CD14-positive monocyte (primary cell): Measurements from ENCODE around the gene ITPKA. TPM values are rescaled to one million over a fixed set of nuclear protein-coding genes. Genes with fewer than 3 reads are reported as not detected.

Source experiments
- DNase-seq, 3 donors: peaks; one replicate each; pipeline ENCODE4 v3.0.0-alpha.2; 2011 to 2022
- H2AFZ ChIP-seq: 2 replicates; pipeline ENCODE4 v1.6.0; 2012; ENCODE audit warnings: mild to moderate bottlenecking, low read depth, low read length, inconsistent platforms; ENCODE audit not compliant: insufficient read depth, poor library complexity, severe bottlenecking
- H3K27ac ChIP-seq, 2 donors: 1 replicate in 1 of 2; 2 replicates in 1 of 2; pipeline ENCODE4 v1.5.1; 2012 to 2013; ENCODE audit warnings: low read length in 2 of 2, control low read depth in 1 of 2, inconsistent platforms in 1 of 2, low read depth in 1 of 2, mild to moderate bottlenecking in 1 of 2
- H3K27me3 ChIP-seq, 2 donors: one replicate each; pipeline versions ENCODE4 v1.6.0 to v1.6.1; 2011 to 2013; ENCODE audit warnings: low read length in 2 of 2; ENCODE audit not compliant: control insufficient read depth in 2 of 2, insufficient read depth in 2 of 2
- H3K36me3 ChIP-seq, 2 donors: replicated peaks in 1 of 2; 1 replicate in 1 of 2; 2 replicates in 1 of 2; pipeline versions ENCODE4 v1.5.1 to v1.6.1; 2012 to 2013; ENCODE audit warnings: low read length in 2 of 2, control low read depth in 1 of 2, inconsistent platforms in 1 of 2, mild to moderate bottlenecking in 1 of 2; ENCODE audit not compliant: insufficient read depth in 2 of 2, control insufficient read depth in 1 of 2
- H3K4me1 ChIP-seq, 2 donors: 1 replicate in 1 of 2; 2 replicates in 1 of 2; pipeline versions ENCODE4 v1.5.1 to v1.6.1; 2012 to 2013; ENCODE audit warnings: low read length in 2 of 2, control low read depth in 1 of 2, inconsistent platforms in 1 of 2, mild to moderate bottlenecking in 1 of 2, moderate library complexity in 1 of 2; ENCODE audit not compliant: insufficient read depth in 2 of 2, control insufficient read depth in 1 of 2
- H3K4me2 ChIP-seq: replicated peaks from 2 replicates; pipeline ENCODE3; 2012; ENCODE audit warnings: low read length, moderate library complexity, mild to moderate bottlenecking; ENCODE audit not compliant: poor library complexity, severe bottlenecking; ENCODE audit errors: extremely low read depth
- H3K4me3 ChIP-seq, 3 experiments: fragments of 200-600 bp in 1 of 3; sonication (generic) in 1 of 3; replicated peaks in 1 of 3; 1 replicate in 2 of 3; 2 replicates in 1 of 3; pipeline ENCODE4 v1.5.1; 2011 to 2013; ENCODE audit warnings: low read length in 3 of 3, mild to moderate bottlenecking in 3 of 3, control low read depth in 2 of 3, low read depth in 2 of 3, inconsistent platforms in 1 of 3, moderate library complexity in 1 of 3
- H3K79me2 ChIP-seq: 2 replicates; pipeline ENCODE4 v1.6.0; 2012; ENCODE audit warnings: mild to moderate bottlenecking, control low read depth, inconsistent platforms, low read length, moderate library complexity; ENCODE audit not compliant: insufficient read depth
- H3K9ac ChIP-seq: 2 replicates; pipeline ENCODE4 v1.6.0; 2017; ENCODE audit warnings: low read length, mild to moderate bottlenecking; ENCODE audit not compliant: insufficient read depth, poor library complexity, severe bottlenecking
- H3K9me3 ChIP-seq, 2 donors: replicated peaks in 1 of 2; 1 replicate in 1 of 2; 2 replicates in 1 of 2; pipeline versions ENCODE4 v1.5.1 to v1.6.1; 2012 to 2013; ENCODE audit warnings: low read length in 2 of 2, control low read depth in 1 of 2; ENCODE audit not compliant: control insufficient read depth in 1 of 2, insufficient read depth in 1 of 2
- H4K20me1 ChIP-seq: 2 replicates; pipeline ENCODE4 v1.6.0; 2012; ENCODE audit warnings: mild to moderate bottlenecking, low read length, control low read depth, moderate library complexity; ENCODE audit not compliant: insufficient read depth
- H3K27ac Mint-ChIP-seq, 7 donors: one replicate each; pipeline ENCODE4 v1.8.0; 2020; ENCODE audit warnings: mild to moderate bottlenecking in 7 of 7, mixed read lengths in 7 of 7, moderate library complexity in 6 of 7, inconsistent platforms in 2 of 7
- H3K27me3 Mint-ChIP-seq, 3 donors: one replicate each; pipeline ENCODE4 v1.8.0; 2021 to 2022; ENCODE audit warnings: low read depth in 3 of 3, mild to moderate bottlenecking in 3 of 3, mixed read lengths in 3 of 3, moderate library complexity in 3 of 3, inconsistent platforms in 1 of 3
- H3K36me3 Mint-ChIP-seq, 2 donors: one replicate each; pipeline ENCODE4 v1.8.0; 2020; ENCODE audit warnings: mixed read lengths in 2 of 2, inconsistent platforms in 1 of 2, mild to moderate bottlenecking in 1 of 2
- H3K4me1 Mint-ChIP-seq: one replicate; pipeline ENCODE4 v1.8.0; 2020; ENCODE audit warnings: mild to moderate bottlenecking, mixed read lengths
- H3K4me3 Mint-ChIP-seq, 2 donors: one replicate each; pipeline ENCODE4 v1.8.0; 2020; ENCODE audit warnings: mild to moderate bottlenecking in 2 of 2, mixed read lengths in 2 of 2, moderate library complexity in 1 of 2
- H3K9me3 Mint-ChIP-seq, 7 donors: one replicate each; pipeline ENCODE4 v1.8.0; 2020 to 2022; ENCODE audit warnings: mixed read lengths in 7 of 7, mild to moderate bottlenecking in 6 of 7, moderate library complexity in 6 of 7, inconsistent platforms in 2 of 7
- WGBS: methylation state at CpG from one replicate; pipeline ENCODE4 v1.1.5; 2013; ENCODE audit warnings: missing lambda C conversion rate; ENCODE audit not compliant: insufficient coverage; 5-methylcytosine and 5-hydroxymethylcytosine counted together
- intact Hi-C, 2 donors: fragments of 100-400 bp; cut with micrococcal nuclease; formaldehyde crosslinking; loops; one replicate each; pipeline versions ENCODE4 v1.15.0 to v1.15.1; 2023
- polyA plus RNA-seq, 3 donors: library from polyadenylated mRNA; depleted of rRNA in 1 of 3; unstranded in 2 of 3; stranded (reverse) in 1 of 3; fragments of 300-500 nt in 2 of 3; fragments of >200 nt in 1 of 3; fragmentation: Illumina TruSeq in 2 of 3; gene quantifications; 1 replicate in 2 of 3; 2 replicates in 1 of 3; pipeline ENCODE4 v1.2.3, GENCODE V29; 2012 to 2021
- TF ChIP-seq, protein P1 (sequence below): fragments of 200-600 bp; IDR thresholded peaks from one replicate; pipeline ENCODE4 v1.8.0; 2022; ENCODE audit warnings: antibody characterized with exemption, mild to moderate bottlenecking

Gene ITPKA
- polyA plus RNA-seq, 3 donors = 0.31 TPM; not detected in 2

DNA sequence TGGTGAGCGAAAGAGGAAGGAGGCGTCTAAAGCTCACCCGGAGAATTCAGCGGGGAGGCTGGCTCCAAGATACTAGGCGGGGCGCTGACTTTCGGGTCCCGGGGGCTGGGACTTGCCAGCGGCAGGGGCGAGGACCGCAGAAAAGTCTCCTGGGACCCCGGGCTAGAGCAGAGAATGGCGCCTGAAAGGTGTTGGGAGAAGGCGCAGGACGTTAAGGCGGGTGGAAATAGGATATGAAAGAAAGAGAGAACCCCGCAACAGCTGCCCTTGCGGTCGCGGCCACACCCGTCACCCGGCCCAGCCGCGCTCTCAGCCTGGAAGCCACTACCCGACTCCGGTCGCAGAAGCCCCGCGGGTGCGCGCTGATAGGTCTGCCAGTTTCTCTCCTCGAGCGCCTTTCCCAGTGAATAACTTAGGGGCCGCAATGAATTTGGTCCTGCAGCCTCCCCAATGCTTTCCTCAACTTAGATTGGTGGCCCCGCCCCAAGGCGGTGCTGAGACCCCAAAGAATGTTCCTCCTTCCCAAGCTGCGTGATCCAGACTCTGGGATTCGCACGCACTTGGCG is 19.3 kb downstream of the ITPKA start:
- Mint-ChIP-seq H3K4me3 (peak overlapping the region; percentile 84 to 96), H3K27ac (peak overlapping the region in 2 of 7 donors; percentile 20 to 55), H3K27me3 (peaks cover 43 to 51% (median 48%) of the 10 kb centered on the region in 3 donors), H3K4me1 (peaks cover 24% of the 10 kb centered on the region), H3K9me3 (peaks cover 0 to 12% (median 9%) of the 10 kb centered on the region in 7 donors), H3K36me3 (peaks cover 17 to 24% of the 10 kb centered on the region in 2 donors)
- Histone ChIP-seq H3K9ac (peak overlapping the region; percentile 52), H3K36me3 (peaks cover 6 to 12% of the 10 kb centered on the region in 2 donors), H3K9me3 (peaks cover 0 to 14% of the 10 kb centered on the region in 2 donors), H4K20me1 (no peaks in the 10 kb centered on the region), H3K4me2 (peak overlapping the region; percentile 83), H3K4me1 (peaks cover 23 to 29% of the 10 kb centered on the region in 2 donors), H3K79me2 (no peaks in the 10 kb centered on the region), H3K27ac (no peak overlapping the region), H3K4me3 (peak overlapping the region; percentile 36 to 77 (median 36)), H2AFZ (peak overlapping the region; percentile 81), H3K27me3 (peaks cover 17 to 51% of the 10 kb centered on the region in 2 donors)
- TF ChIP-seq, protein P1, sequence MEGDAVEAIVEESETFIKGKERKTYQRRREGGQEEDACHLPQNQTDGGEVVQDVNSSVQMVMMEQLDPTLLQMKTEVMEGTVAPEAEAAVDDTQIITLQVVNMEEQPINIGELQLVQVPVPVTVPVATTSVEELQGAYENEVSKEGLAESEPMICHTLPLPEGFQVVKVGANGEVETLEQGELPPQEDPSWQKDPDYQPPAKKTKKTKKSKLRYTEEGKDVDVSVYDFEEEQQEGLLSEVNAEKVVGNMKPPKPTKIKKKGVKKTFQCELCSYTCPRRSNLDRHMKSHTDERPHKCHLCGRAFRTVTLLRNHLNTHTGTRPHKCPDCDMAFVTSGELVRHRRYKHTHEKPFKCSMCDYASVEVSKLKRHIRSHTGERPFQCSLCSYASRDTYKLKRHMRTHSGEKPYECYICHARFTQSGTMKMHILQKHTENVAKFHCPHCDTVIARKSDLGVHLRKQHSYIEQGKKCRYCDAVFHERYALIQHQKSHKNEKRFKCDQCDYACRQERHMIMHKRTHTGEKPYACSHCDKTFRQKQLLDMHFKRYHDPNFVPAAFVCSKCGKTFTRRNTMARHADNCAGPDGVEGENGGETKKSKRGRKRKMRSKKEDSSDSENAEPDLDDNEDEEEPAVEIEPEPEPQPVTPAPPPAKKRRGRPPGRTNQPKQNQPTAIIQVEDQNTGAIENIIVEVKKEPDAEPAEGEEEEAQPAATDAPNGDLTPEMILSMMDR = no peak
- intact Hi-C loops = no loop called here
- peak in 2 of 3 donors; percentile 28 to 40 for DNase-seq
- WGBS = under 1% methylated on average over 39 of the region's 40 CpGs

DNA sequence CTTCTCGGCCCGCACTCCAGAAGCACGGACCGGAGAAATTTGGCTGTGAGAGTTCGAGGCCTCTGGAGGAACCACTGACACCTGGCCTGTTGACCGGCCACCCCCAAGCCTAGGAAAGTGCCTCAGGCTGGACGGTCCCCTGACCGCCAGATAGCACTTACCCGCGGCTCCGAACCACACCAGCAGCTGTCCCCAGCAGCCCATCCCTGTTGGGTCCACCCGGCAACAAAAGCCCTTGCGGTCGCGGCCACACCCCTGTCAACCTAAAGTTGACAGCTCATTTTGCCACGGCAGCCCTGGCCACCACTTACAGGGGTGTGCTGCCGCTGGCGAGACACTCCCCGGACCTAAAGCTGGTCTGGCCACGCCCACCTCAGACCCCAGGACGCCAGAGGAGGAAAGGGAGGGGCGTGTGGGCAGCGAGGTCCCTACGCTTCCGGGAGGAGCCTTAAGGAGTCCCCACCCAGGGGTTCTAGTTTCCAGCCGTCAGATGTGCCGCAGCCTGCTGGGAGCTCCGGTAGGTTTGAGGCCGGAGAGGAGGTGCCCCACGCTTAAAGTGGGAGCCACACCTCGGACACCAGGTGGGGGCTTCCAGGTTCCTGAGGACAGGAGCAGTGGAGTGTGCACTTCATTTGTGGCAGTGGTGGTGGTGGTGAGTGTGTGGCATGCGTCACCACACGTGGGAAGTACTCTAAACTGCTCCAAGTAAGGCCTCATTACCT is 20.0 kb downstream of the ITPKA start, which contains the start of gene LTK:
TSS of gene LTK (minus strand) at position 322 of the 722 bp plus-strand sequence. CDS start at position 204, 118 bp downstream.
- DNase-seq = no peak
- intact Hi-C loops = no loop called here
- H3K27ac Mint-ChIP-seq = peak within 1 kb of the TSS in 3 of 7 donors; percentile 20 to 55 (median 53)
- H3K4me3 ChIP-seq = peak within 1 kb of the TSS; percentile 36 to 77 (median 36)
- peaks cover 0 to 12% (median 9%) of the 10 kb centered on the region in 7 donors for H3K9me3 Mint-ChIP-seq
- H3K79me2 ChIP-seq = no peaks in the 10 kb centered on the region
- H3K4me2 ChIP-seq = peak within 1 kb of the TSS; percentile 83
- peaks cover 43 to 51% (median 47%) of the 10 kb centered on the region in 3 donors for H3K27me3 Mint-ChIP-seq
- H3K27me3 ChIP-seq = peaks cover 17 to 51% of the 10 kb centered on the region in 2 donors
- H2AFZ ChIP-seq = peak within 1 kb of the TSS; percentile 81
- no peaks in the 10 kb centered on the region for H4K20me1 ChIP-seq
- TF ChIP-seq, protein P1 = no peak
- 11% methylated on average over 25 of the region's 33 CpGs for WGBS
- peaks cover 6 to 14% of the 10 kb centered on the region in 2 donors for H3K36me3 ChIP-seq
- H3K9me3 ChIP-seq = peaks cover 0 to 14% of the 10 kb centered on the region in 2 donors
- peak within 1 kb of the TSS; percentile 52 for H3K9ac ChIP-seq
- peaks cover 17 to 25% of the 10 kb centered on the region in 2 donors for H3K36me3 Mint-ChIP-seq
- peak within 1 kb of the TSS; percentile 84 to 96 for H3K4me3 Mint-ChIP-seq
- peaks cover 24% of the 10 kb centered on the region for H3K4me1 Mint-ChIP-seq
- peaks cover 23 to 29% of the 10 kb centered on the region in 2 donors for H3K4me1 ChIP-seq
- H3K27ac ChIP-seq = no peak within 1 kb of the TSS
